Skin epidermis (tissue), 12 donors: ENCODE measurements around the gene PGF.
"Not testable (repeated sequence)": the region's sequence is repeated elsewhere in the genome, so short reads cannot be mapped to it uniquely, and the experiment has no call there.

Experiments used
- H3K27ac ChIP-seq, 21 experiments: fragments of 200-600 bp; sonication (generic) in 11 of 21; one replicate each; pipeline ENCODE4 v1.5.0; 2020; ENCODE audit warnings: mild to moderate bottlenecking in 3 of 21, inconsistent platforms in 2 of 21, moderate library complexity in 2 of 21
- H3K4me3 ChIP-seq, 7 experiments: fragments of 200-600 bp; sonication (generic) in 2 of 7; one replicate each; pipeline ENCODE4 v1.5.0; 2020; ENCODE audit warnings: inconsistent platforms in 2 of 7, mild to moderate bottlenecking in 2 of 7, moderate library complexity in 1 of 7

The PGF gene

GRCh38 chr14:74955229-74956026 is at the start of gene PGF:
PGF (minus strand) TSS chr14:74955597; CDS start chr14:74955242, 355 bp downstream.
- peak within 1 kb of the TSS in 19 of 21 experiments; percentile 13 to 78 (median 45) for H3K27ac ChIP-seq
- H3K4me3 ChIP-seq, result peak within 1 kb of the TSS; percentile 38 to 59 (median 47)

DNA sequence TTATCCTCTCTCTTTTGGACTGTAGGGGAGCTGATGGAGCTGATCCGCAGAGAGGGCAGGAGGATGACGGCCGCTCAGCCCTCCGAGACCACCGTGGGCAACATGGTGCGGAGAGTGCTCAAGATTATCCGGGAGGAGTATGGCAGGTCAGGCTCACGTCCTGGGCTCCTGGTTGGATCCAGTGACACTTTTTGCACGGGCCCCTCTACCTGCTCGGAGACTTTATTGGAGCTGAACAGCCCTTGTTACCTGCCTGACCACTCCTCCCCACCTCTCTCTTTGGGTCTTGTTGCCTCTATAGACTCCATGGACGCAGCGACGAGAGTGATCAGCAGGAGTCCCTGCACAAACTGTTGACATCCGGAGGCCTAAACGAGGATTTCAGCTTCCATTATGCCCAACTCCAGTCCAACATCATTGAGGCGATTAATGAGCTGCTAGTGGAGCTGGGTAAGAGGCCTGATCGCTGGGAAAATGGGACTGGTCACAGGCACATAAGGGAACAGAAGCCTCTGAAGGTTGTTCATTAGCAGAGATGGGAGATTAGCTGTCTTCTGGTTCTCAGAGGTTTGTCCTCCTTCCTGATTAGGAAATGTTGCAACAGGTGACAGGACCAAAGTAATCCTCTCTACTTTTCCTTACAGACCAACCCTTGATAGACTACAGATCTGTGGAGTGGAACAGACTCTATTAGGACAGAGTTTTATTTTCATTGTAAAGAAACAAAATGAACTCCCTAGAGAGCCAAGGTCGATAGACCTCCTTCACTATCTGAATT is 48.0 kb upstream of the PGF start:
- peak overlapping the region; percentile 66 to 94 (median 88) for H3K27ac ChIP-seq

DNA sequence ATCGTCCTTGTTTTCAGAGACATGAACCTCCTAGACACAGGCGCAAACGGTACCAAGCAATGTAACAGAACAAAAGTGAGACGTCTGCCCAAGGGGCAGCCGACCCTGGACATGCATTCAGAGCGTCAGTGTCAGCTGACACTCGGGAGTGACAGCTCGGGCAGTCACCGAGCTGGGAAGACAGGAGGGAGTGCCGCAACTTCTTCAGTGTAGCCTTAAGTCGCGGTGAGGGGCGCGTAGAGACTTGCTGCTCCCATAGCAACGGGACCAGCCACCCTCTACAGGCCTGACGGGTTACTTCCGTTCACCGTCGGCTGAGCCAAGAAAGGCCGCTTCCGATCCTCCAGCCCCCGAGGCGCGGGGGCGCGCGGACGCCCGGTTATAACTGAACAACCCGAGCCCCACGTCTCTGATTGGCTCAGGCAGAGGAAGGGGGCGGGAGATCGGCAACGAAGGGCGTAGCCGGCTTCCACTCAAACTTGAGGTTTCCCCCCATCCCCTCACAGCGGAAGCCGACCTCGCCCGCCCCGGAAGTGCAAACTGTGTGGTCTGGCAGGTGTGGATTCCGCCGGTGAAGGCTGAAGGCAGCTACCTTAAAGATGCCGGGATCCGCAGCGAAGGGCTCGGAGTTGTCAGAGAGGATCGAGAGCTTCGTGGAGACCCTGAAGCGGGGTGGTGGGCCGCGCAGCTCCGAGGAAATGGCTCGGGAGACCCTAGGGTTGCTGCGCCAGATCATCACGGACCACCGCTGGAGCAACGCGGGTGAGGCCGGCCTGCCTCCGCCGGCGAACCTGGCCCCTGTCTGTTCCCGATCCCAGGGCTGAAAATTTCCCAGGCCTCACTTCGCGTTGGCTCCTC is 47.2 kb upstream of the PGF start, which contains the start of gene EIF2B2:
Gene EIF2B2 (plus strand): TSS at position 530 of the 858 bp plus-strand sequence. CDS start 70 bp downstream, at position 600.
- peak within 1 kb of the TSS; percentile 66 to 94 (median 88) for H3K27ac ChIP-seq
- H3K4me3 ChIP-seq, result peak within 1 kb of the TSS; percentile 71 to 95 (median 88)

More for the DNA sequence above, 48.0 kb upstream of the PGF start:
- peak overlapping the region; percentile 71 to 95 (median 88) for H3K4me3 ChIP-seq

DNA sequence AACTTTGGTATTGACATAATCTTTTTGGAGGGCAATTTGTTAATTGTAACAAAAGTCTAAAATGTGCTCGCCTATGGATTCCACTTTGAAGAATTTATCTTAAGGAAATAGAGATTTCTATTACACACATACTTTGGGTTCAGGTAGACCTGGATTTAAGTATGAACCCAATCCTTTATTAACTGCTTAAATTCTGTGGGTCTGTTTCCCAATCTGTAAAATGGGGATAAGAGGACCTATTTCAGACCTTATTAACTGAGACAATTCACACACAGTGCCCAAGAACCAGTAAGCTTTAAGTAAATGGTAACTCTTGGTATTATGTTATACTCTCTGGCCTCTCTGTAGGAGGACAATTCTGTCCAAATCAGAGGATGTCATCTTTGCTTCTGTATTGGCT is 46.5 kb upstream of the PGF start:
- peak overlapping the region; percentile 71 to 95 (median 88) for H3K4me3 ChIP-seq
- peak overlapping the region in 20 of 21 experiments; percentile 66 to 93 (median 88) for H3K27ac ChIP-seq

DNA sequence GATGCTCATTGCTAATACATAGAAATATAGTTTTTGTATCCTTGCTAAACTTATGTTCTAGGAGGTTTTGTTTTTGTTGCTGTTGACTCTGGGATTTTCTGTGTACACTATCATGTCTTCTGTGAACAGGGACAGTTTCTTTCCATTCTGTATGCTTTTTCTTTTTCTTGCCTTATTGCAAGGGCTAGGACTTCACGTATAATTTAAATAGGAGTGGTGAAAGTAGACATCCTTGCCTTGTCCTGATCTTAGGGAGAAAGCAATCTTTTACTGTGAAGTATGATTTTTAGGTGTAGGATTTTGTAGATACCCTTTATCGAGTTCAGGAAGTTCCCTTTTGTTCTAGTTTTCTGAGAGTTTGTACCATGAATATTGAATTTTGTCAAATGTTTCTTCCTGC is 45.9 kb upstream of the PGF start:
- no peak overlapping the region for H3K4me3 ChIP-seq
- no peak overlapping the region for H3K27ac ChIP-seq

GRCh38 chr14:74995781-74996180 is 40.4 kb upstream of the PGF start:
- H3K27ac ChIP-seq, H3K4me3 ChIP-seq: not testable (repeated sequence)

- H3K4me3 ChIP-seq, result not testable (repeated sequence)
- H3K27ac ChIP-seq, result peak overlapping the region in 1 of 21 experiments; percentile 21
These were observed 38.8 kb upstream of the PGF start for GRCh38 chr14:74994182-74994581.

GRCh38 chr14:74988993-74989392 is 33.6 kb upstream of the PGF start:
- Histone ChIP-seq H3K27ac (peak overlapping the region in 2 of 21 experiments; percentile 20 to 52), H3K4me3 (no peak overlapping the region)

DNA sequence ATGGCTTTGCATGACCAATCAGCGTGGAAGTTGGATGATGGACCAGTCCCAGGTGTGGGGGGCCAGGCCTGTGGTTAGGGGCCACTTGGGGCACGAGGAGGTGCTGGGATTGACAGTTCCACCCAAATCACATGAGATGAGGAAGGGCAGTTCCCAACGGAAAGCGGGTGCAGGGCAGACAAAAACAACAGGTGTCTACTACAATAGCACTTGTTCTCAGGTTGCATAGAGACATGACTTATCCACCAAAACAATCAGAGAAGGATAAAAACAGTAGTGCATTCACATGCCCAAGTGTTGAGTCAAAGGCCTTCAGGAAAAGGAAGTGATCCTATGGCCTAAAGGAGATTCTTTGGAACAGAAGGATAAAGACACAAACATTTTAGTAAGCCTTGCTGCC is 32.7 kb upstream of the PGF start:
- H3K27ac ChIP-seq, result peak overlapping the region in 1 of 21 experiments; percentile 54
- H3K4me3 ChIP-seq, result no peak overlapping the region

DNA sequence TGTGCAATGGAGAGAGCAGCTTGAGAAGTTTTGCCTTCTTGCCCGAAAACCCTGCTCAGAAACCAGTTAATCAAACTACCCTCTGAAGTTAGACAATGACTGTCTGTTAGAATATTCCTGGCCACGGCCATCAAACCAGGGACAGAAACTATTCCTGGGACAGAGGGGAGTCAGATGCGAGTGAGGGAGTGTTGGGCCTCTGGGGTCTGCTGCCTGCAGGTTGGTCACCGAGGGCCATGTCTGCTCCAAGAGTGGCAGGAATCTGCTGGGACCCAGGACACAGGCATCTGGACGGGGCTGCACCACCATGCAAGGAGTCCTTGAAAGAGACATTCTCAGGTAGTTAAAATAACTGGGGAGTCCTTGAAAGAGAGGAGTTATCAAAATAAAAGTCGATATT is 30.4 kb upstream of the PGF start:
- Histone ChIP-seq H3K4me3 (no peak overlapping the region), H3K27ac (no peak overlapping the region)

- Histone ChIP-seq H3K4me3 (no peak overlapping the region), H3K27ac (no peak overlapping the region)
These were observed 29.6 kb upstream of the PGF start for GRCh38 chr14:74985028-74985310.

DNA sequence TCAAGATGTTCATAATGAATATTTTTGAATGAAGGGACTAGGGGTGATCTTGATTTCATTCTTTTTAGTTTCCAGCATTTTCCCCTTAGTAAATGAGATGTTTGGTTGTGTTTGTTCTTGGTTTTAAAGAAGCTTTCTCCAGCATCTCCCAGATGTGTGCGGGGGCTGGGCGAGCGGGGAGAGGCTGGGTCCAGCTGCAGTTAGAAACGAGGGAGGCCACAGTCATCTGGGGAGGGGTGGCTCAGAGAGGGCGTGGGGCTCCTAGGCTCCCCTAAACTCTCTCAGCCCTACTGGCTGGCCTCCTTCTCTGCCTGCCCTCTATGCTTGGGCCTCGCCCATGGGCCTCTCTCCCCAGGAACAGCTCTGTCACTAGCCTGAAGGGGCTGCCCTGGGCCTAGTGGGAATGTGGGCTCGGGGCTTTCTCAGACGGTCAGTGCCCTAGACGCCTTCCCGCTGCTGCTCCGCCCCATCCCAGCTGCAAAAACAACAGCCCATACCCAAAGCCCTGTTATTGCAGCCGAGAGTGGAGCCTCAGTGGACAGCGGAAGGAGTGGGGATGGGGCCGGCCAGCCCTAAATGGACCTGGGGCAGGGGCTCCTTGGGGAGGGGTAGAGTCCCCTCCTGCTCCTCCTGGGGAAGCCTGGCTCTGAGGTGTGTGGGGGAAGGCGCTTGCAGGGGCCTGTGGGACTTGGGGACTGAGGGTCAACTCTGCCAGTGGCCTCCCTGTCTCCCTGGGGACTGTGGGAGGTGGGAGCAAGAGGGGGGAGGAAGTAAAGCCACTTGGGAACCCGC is 29.0 kb upstream of the PGF start:
- no peak overlapping the region for H3K27ac ChIP-seq
- no peak overlapping the region for H3K4me3 ChIP-seq

GRCh38 chr14:74983343-74983742 is 27.9 kb upstream of the PGF start:
- Histone ChIP-seq H3K27ac (no peak overlapping the region), H3K4me3 (no peak overlapping the region)

GRCh38 chr14:74982661-74983060 is 27.3 kb upstream of the PGF start:
- Histone ChIP-seq H3K27ac (peak overlapping the region in 1 of 21 experiments; percentile 9), H3K4me3 (no peak overlapping the region)

GRCh38 chr14:74981833-74982232 is 26.4 kb upstream of the PGF start:
- Histone ChIP-seq H3K4me3 (no peak overlapping the region), H3K27ac (peak overlapping the region in 2 of 21 experiments; percentile 17 to 42)

- peak overlapping the region in 8 of 21 experiments; percentile 3 to 60 (median 40) for H3K27ac ChIP-seq
- H3K4me3 ChIP-seq, result no peak overlapping the region
These were observed 26.0 kb upstream of the PGF start for GRCh38 chr14:74981462-74981782.

GRCh38 chr14:74980731-74981461 is 25.5 kb upstream of the PGF start:
- Histone ChIP-seq H3K27ac (peak overlapping the region in 10 of 21 experiments; percentile 2 to 60 (median 40)), H3K4me3 (no peak overlapping the region)

- Histone ChIP-seq H3K4me3 (no peak overlapping the region), H3K27ac (peak overlapping the region in 5 of 21 experiments; percentile 2 to 64 (median 42))
These were observed 25.0 kb upstream of the PGF start for GRCh38 chr14:74980398-74980730.
